SK-N-SH (cell line): ENCODE data around the gene RBMS3. TPM values are rescaled to one million over a fixed set of nuclear protein-coding genes. Genes with fewer than 3 reads are reported as not detected.

Experiments used
- CTCF ChIA-PET: fragments of 300-600, 350-600 bp; formaldehyde crosslinking; extraction: SDS; loops from one replicate; lab custom pipeline; 2021; lab: Yijun Ruan, JAX
- POLR2A ChIA-PET: fragments of 350-600 bp; sonication (Branson Sonifier 250); formaldehyde crosslinking; extraction: SDS; loops from one replicate; lab custom pipeline; 2020; ENCODE audit warnings: antibody characterized with exemption, inconsistent platforms; lab: Yijun Ruan, JAX
- DNase-seq: peaks from one replicate; pipeline ENCODE4 v3.0.0; 2012
- H2AFZ ChIP-seq: fragments of 200-600 bp; sonication (generic); 2 replicates; pipeline ENCODE4 v1.8.1; 2016; ENCODE audit warnings: antibody characterized with exemption, mild to moderate bottlenecking, low read depth
- H3F3A ChIP-seq: fragments of 200-600 bp; sonication (generic); replicated peaks from 2 replicates; pipeline ENCODE3; 2016; ENCODE audit warnings: antibody characterized with exemption, mild to moderate bottlenecking; ENCODE audit not compliant: insufficient read depth
- H3K27ac ChIP-seq, 2 experiments: fragments of 200-500 bp in 1 of 2; fragments of 200-600 bp in 1 of 2; sonication (Bioruptor generic) in 1 of 2; sonication (generic), shearing (Covaris generic) in 1 of 2; 2 replicates each; pipeline versions ENCODE4 v1.5.1 to v1.6.1; 2014 to 2016; ENCODE audit warnings: low read depth in 2 of 2, inconsistent platforms in 1 of 2, low read length in 1 of 2, mild to moderate bottlenecking in 1 of 2, mixed read lengths in 1 of 2
- H3K27me3 ChIP-seq: fragments of 200-600 bp; sonication (generic), shearing (Covaris generic); 2 replicates; pipeline ENCODE4 v1.6.1; 2016; ENCODE audit warnings: mixed run types; ENCODE audit not compliant: insufficient read depth
- H3K36me3 ChIP-seq, 2 experiments: fragments of 200-500 bp in 1 of 2; fragments of 200-600 bp in 1 of 2; sonication (Bioruptor generic) in 1 of 2; sonication (generic) in 1 of 2; replicated peaks in 1 of 2; 2 replicates each; pipeline versions ENCODE3 to v1.5.1; 2014 to 2016; ENCODE audit warnings: low read length in 1 of 2, mild to moderate bottlenecking in 1 of 2; ENCODE audit not compliant: insufficient read depth in 2 of 2, control insufficient read depth in 1 of 2
- H3K4me1 ChIP-seq, 2 experiments: fragments of 200-500 bp in 1 of 2; fragments of 200-600 bp in 1 of 2; sonication (Bioruptor generic) in 1 of 2; sonication (generic), shearing (Covaris generic) in 1 of 2; 2 replicates each; pipeline versions ENCODE4 v1.5.1 to v1.6.1; 2014 to 2016; ENCODE audit warnings: low read depth in 1 of 2, low read length in 1 of 2, mixed run types in 1 of 2; ENCODE audit not compliant: insufficient read depth in 2 of 2, control insufficient read depth in 1 of 2
- H3K4me2 ChIP-seq: fragments of 200-600 bp; sonication (generic), shearing (Covaris generic); 2 replicates; pipeline ENCODE4 v1.6.1; 2017; ENCODE audit warnings: mixed run types
- H3K4me3 ChIP-seq, 2 experiments: fragments of 200-500 bp in 1 of 2; fragments of 200-600 bp in 1 of 2; sonication (Bioruptor generic) in 1 of 2; sonication (generic), shearing (Covaris generic) in 1 of 2; 2 replicates each; pipeline versions ENCODE4 v1.5.1 to v1.8.1; 2014 to 2016; ENCODE audit warnings: low read depth in 2 of 2, inconsistent platforms in 1 of 2, low read length in 1 of 2, mild to moderate bottlenecking in 1 of 2, mixed read lengths in 1 of 2, moderate library complexity in 1 of 2
- H3K79me2 ChIP-seq: fragments of 200-600 bp; sonication (generic); 2 replicates; pipeline ENCODE4 v1.8.1; 2017; ENCODE audit warnings: mild to moderate bottlenecking; ENCODE audit not compliant: insufficient read depth
- H3K9ac ChIP-seq: fragments of 200-600 bp; sonication (generic); 2 replicates; pipeline ENCODE4 v1.6.1; 2017; ENCODE audit warnings: mixed run types
- H3K9me2 ChIP-seq: fragments of 200-600 bp; sonication (generic); 2 replicates; pipeline ENCODE4 v1.6.1; 2017; ENCODE audit warnings: mixed run types
- H3K9me3 ChIP-seq: fragments of 200-600 bp; sonication (generic); 2 replicates; pipeline ENCODE4 v1.6.1; 2017; ENCODE audit warnings: mixed run types, mild to moderate bottlenecking, moderate library complexity
- H4K20me1 ChIP-seq: fragments of 200-600 bp; sonication (generic); 2 replicates; pipeline ENCODE4 v1.6.1; 2017; ENCODE audit warnings: mild to moderate bottlenecking, mixed run types; ENCODE audit not compliant: insufficient read depth
- EP300 ChIP-seq, 2 experiments: IDR thresholded peaks; 2 replicates each; pipeline versions ENCODE4 v1.4.0 to v1.6.1; 2012; ENCODE audit warnings: borderline replicate concordance in 1 of 2, low read depth in 1 of 2, low read length in 1 of 2
- EZH2phosphoT487 ChIP-seq: fragments of 200-600 bp; sonication (generic); IDR thresholded peaks from 2 replicates; pipeline ENCODE4 v1.6.1; 2017; ENCODE audit warnings: low read depth, mixed run types, mild to moderate bottlenecking, antibody characterized with exemption, moderate library complexity, borderline replicate concordance
- FOXM1 ChIP-seq: IDR thresholded peaks from 2 replicates; pipeline ENCODE4 v1.4.0; 2012; ENCODE audit warnings: low read depth, mild to moderate bottlenecking
- GABPA ChIP-seq: IDR thresholded peaks from 2 replicates; pipeline ENCODE4 v1.4.0; 2012; ENCODE audit warnings: low read depth, mild to moderate bottlenecking
- GATA2 ChIP-seq: sonication (generic); formaldehyde crosslinking; IDR thresholded peaks from 2 replicates; pipeline ENCODE4 v1.5.0; 2020; ENCODE audit warnings: mild to moderate bottlenecking, missing genetic modification reagents
- JUND ChIP-seq: IDR thresholded peaks from 2 replicates; pipeline ENCODE4 v1.4.0; 2012
- RAD21 ChIP-seq: IDR thresholded peaks from 2 replicates; pipeline ENCODE4 v1.6.1; 2012; ENCODE audit warnings: mild to moderate bottlenecking, low read length
- RCOR1 ChIP-seq: fragments of 150-350 bp; IDR thresholded peaks from 2 replicates; pipeline ENCODE4 v1.6.1; 2017; ENCODE audit warnings: antibody characterized with exemption, low read length
- SMC3 ChIP-seq: IDR thresholded peaks from 2 replicates; pipeline ENCODE4 v1.6.1; 2012; ENCODE audit warnings: low read depth, low read length, improper control_type of control experiment
- TCF12 ChIP-seq: IDR thresholded peaks from 2 replicates; pipeline ENCODE4 v1.4.0; 2012
- TEAD4 ChIP-seq: IDR thresholded peaks from 2 replicates; pipeline ENCODE4 v1.4.0; 2012; ENCODE audit warnings: mild to moderate bottlenecking, borderline replicate concordance; ENCODE audit not compliant: insufficient read depth
- YY1 ChIP-seq: IDR thresholded peaks from 2 replicates; pipeline ENCODE4 v1.4.0; 2012; ENCODE audit warnings: low read depth, mild to moderate bottlenecking
- WGBS: methylation state at CpG from one replicate; pipeline ENCODE4 v1.1.6; 2017; ENCODE audit warnings: low lambda C conversion rate; 5-methylcytosine and 5-hydroxymethylcytosine counted together
- polyA plus RNA-seq, 3 experiments: library from polyadenylated mRNA; depleted of rRNA; stranded (reverse); fragments of >200 nt; gene quantifications; 2 replicates each; pipeline ENCODE4 v1.2.3, GENCODE V29; 2012
- TF ChIP-seq, protein P1 (sequence below): IDR thresholded peaks from 2 replicates; pipeline ENCODE4 v1.4.0; 2012; ENCODE audit warnings: low read depth, borderline replicate concordance
- TF ChIP-seq, protein P2 (sequence below): IDR thresholded peaks from 2 replicates; pipeline ENCODE4; 2012
- TF ChIP-seq, protein P3 (sequence below): IDR thresholded peaks from 2 replicates; pipeline ENCODE4 v1.6.1; 2012; ENCODE audit warnings: mild to moderate bottlenecking, low read depth, low read length, moderate library complexity
- TF ChIP-seq, protein P4 (sequence below): fragments of 150-350 bp; IDR thresholded peaks from 2 replicates; pipeline ENCODE4 v1.6.1; 2017; ENCODE audit warnings: antibody characterized with exemption, low read length, low read depth, borderline replicate concordance
- TF ChIP-seq, protein P5 (sequence below): IDR thresholded peaks from 2 replicates; pipeline ENCODE4 v1.4.0; 2012; ENCODE audit warnings: low read depth
- TF ChIP-seq, protein P6 (sequence below): fragments of 200-600 bp; sonication (generic); IDR thresholded peaks from 2 replicates; pipeline ENCODE4 v1.6.1; 2017; ENCODE audit warnings: antibody characterized with exemption, mild to moderate bottlenecking, moderate library complexity

Gene RBMS3
- polyA plus RNA-seq, 1 of the 3 experiments (the other 2 are of a cell fraction) = 8.2 TPM

DNA sequence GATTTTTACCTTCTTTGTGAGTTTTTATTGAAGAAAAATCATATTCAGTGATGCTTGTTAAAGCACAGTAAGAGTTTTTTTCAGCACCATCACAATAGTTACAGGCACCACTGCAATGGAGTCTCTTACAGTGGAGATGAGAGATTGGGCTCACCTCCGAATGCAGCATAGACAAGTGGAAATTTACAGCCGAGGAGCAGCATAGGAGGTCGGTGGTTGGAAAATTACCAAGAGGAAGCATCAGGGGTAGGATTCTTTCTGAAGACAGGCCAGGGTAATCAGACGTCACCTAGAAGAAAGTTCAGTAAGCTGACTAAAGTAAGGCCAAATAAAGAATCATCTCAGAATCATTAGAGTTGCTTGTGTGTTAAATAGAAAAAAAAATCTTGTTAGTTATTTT is 491.6 kb downstream of the RBMS3 start:
- Histone ChIP-seq H4K20me1 (no peaks in the 10 kb centered on the region), H3K9ac (no peak overlapping the region), H3K36me3 (peaks cover 0 to 10% of the 10 kb centered on the region in 2 experiments)
- CTCF ChIA-PET = interaction anchor here (0.6 kb wide), 1 partner anchor 85 kb away, joined by 3 read pairs; no protein-coding TSS in a partner anchor
- POLR2A ChIA-PET = no interaction called here
- DNase-seq = no peak
- TF ChIP-seq GATA2 (CRISPR knock-in tag) = no peak
- TF ChIP-seq SMC3 = no peak
- no peak for TF ChIP-seq RCOR1
- TF ChIP-seq, protein P1, sequence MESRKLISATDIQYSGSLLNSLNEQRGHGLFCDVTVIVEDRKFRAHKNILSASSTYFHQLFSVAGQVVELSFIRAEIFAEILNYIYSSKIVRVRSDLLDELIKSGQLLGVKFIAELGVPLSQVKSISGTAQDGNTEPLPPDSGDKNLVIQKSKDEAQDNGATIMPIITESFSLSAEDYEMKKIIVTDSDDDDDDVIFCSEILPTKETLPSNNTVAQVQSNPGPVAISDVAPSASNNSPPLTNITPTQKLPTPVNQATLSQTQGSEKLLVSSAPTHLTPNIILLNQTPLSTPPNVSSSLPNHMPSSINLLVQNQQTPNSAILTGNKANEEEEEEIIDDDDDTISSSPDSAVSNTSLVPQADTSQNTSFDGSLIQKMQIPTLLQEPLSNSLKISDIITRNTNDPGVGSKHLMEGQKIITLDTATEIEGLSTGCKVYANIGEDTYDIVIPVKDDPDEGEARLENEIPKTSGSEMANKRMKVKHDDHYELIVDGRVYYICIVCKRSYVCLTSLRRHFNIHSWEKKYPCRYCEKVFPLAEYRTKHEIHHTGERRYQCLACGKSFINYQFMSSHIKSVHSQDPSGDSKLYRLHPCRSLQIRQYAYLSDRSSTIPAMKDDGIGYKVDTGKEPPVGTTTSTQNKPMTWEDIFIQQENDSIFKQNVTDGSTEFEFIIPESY = no peak
- TF ChIP-seq, protein P2, sequence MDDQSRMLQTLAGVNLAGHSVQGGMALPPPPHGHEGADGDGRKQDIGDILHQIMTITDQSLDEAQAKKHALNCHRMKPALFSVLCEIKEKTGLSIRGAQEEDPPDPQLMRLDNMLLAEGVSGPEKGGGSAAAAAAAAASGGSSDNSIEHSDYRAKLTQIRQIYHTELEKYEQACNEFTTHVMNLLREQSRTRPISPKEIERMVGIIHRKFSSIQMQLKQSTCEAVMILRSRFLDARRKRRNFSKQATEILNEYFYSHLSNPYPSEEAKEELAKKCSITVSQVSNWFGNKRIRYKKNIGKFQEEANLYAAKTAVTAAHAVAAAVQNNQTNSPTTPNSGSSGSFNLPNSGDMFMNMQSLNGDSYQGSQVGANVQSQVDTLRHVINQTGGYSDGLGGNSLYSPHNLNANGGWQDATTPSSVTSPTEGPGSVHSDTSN = no peak
- TF ChIP-seq TEAD4 = no peak
- TF ChIP-seq GABPA = no peak
- TF ChIP-seq, protein P3, sequence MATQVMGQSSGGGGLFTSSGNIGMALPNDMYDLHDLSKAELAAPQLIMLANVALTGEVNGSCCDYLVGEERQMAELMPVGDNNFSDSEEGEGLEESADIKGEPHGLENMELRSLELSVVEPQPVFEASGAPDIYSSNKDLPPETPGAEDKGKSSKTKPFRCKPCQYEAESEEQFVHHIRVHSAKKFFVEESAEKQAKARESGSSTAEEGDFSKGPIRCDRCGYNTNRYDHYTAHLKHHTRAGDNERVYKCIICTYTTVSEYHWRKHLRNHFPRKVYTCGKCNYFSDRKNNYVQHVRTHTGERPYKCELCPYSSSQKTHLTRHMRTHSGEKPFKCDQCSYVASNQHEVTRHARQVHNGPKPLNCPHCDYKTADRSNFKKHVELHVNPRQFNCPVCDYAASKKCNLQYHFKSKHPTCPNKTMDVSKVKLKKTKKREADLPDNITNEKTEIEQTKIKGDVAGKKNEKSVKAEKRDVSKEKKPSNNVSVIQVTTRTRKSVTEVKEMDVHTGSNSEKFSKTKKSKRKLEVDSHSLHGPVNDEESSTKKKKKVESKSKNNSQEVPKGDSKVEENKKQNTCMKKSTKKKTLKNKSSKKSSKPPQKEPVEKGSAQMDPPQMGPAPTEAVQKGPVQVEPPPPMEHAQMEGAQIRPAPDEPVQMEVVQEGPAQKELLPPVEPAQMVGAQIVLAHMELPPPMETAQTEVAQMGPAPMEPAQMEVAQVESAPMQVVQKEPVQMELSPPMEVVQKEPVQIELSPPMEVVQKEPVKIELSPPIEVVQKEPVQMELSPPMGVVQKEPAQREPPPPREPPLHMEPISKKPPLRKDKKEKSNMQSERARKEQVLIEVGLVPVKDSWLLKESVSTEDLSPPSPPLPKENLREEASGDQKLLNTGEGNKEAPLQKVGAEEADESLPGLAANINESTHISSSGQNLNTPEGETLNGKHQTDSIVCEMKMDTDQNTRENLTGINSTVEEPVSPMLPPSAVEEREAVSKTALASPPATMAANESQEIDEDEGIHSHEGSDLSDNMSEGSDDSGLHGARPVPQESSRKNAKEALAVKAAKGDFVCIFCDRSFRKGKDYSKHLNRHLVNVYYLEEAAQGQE = no peak
- no peak for TF ChIP-seq TCF12
- TF ChIP-seq, protein P4, sequence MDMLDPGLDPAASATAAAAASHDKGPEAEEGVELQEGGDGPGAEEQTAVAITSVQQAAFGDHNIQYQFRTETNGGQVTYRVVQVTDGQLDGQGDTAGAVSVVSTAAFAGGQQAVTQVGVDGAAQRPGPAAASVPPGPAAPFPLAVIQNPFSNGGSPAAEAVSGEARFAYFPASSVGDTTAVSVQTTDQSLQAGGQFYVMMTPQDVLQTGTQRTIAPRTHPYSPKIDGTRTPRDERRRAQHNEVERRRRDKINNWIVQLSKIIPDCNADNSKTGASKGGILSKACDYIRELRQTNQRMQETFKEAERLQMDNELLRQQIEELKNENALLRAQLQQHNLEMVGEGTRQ = no peak
- TF ChIP-seq YY1 = no peak
- TF ChIP-seq RAD21 = no peak
- TF ChIP-seq, protein P5, sequence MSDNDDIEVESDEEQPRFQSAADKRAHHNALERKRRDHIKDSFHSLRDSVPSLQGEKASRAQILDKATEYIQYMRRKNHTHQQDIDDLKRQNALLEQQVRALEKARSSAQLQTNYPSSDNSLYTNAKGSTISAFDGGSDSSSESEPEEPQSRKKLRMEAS = no peak
- no peak for TF ChIP-seq EP300 (IDR thresholded peaks at IDR 0.05; ENCODE audit: borderline replicate concordance in 1 of 2, low read depth in 1 of 2, low read length in 1 of 2)
- TF ChIP-seq, protein P6, sequence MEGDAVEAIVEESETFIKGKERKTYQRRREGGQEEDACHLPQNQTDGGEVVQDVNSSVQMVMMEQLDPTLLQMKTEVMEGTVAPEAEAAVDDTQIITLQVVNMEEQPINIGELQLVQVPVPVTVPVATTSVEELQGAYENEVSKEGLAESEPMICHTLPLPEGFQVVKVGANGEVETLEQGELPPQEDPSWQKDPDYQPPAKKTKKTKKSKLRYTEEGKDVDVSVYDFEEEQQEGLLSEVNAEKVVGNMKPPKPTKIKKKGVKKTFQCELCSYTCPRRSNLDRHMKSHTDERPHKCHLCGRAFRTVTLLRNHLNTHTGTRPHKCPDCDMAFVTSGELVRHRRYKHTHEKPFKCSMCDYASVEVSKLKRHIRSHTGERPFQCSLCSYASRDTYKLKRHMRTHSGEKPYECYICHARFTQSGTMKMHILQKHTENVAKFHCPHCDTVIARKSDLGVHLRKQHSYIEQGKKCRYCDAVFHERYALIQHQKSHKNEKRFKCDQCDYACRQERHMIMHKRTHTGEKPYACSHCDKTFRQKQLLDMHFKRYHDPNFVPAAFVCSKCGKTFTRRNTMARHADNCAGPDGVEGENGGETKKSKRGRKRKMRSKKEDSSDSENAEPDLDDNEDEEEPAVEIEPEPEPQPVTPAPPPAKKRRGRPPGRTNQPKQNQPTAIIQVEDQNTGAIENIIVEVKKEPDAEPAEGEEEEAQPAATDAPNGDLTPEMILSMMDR = no peak
- no peak for TF ChIP-seq EZH2phosphoT487
- TF ChIP-seq JUND = no peak
- no peak for TF ChIP-seq FOXM1
- TF ChIP-seq, all 33 proteins: peak for 0
- Histone ChIP-seq H3K9me3 (no peaks in the 10 kb centered on the region), H3K4me1 (peaks cover 0 to 5% of the 10 kb centered on the region in 2 experiments; a peak in 2 of 4 replicates), H3F3A (no peaks in the 10 kb centered on the region), H3K9me2 (no peaks in the 10 kb centered on the region), H3K4me2 (no peak overlapping the region), H2AFZ (no peak overlapping the region), H3K27me3 (no peaks in the 10 kb centered on the region), H3K79me2 (no peaks in the 10 kb centered on the region), H3K27ac (peak overlapping the region in 1 of 2 experiments; percentile 62; a peak in 1 of 4 replicates), H3K4me3 (no peak overlapping the region)
- WGBS = 93% methylated on average over 4 of the region's 4 CpGs
